Endothelial cell of umbilical vein (primary cell): ENCODE data around the gene KCNH1. TPM values are rescaled to one million over a fixed set of nuclear protein-coding genes. Genes with fewer than 3 reads are reported as not detected.

ENCODE experiments used
- BruUV-seq: library from RNA; stranded (reverse); fragments of 400-500 nt; replicated peaks from 2 replicates; lab custom pipeline; 2021; lab: Mats Ljungman, UMichigan
- CTCF ChIA-PET: fragments of 300-600, 350-600 bp; sonication (Branson Sonifier 250); formaldehyde crosslinking; loops from one replicate; lab custom pipeline; 2021; ENCODE audit warnings: antibody characterized with exemption, inconsistent platforms; lab: Charles Lee
- POLR2A ChIA-PET: fragments of 300-600, 350-600 bp; sonication (Branson Sonifier 250); formaldehyde crosslinking; loops from one replicate; lab custom pipeline; 2021; ENCODE audit warnings: antibody characterized with exemption, inconsistent platforms; lab: Charles Lee
- DNase-seq: peaks from one replicate; pipeline ENCODE4 v3.0.0-alpha.2; 2011; ENCODE audit warnings: low read depth, low spot score
- FAIRE-seq: peaks from 2 replicates; lab custom pipeline; 2011; peaks lifted over from hg19 to GRCh38; lab: Jason Lieb, UNC
- H2AFZ ChIP-seq: 2 replicates; pipeline ENCODE4 v1.6.0; 2012; ENCODE audit warnings: low read depth, low read length, control low read depth, inconsistent platforms
- H3K27ac ChIP-seq: 2 replicates; pipeline ENCODE4 v1.5.1; 2011; ENCODE audit warnings: low read depth, mild to moderate bottlenecking, control low read depth, low read length, moderate library complexity; ENCODE audit not compliant: insufficient read depth
- H3K27me3 ChIP-seq, 2 experiments: 2 replicates each; pipeline versions ENCODE4 v1.6.0 to v1.6.1; 2011; ENCODE audit warnings: low read length in 2 of 2, mixed read lengths in 1 of 2; ENCODE audit not compliant: control insufficient read depth in 2 of 2, insufficient read depth in 2 of 2
- H3K36me3 ChIP-seq, 2 experiments: 2 replicates in 1 of 2; 3 replicates in 1 of 2; pipeline ENCODE4 v1.5.1; 2011; ENCODE audit warnings: low read length in 2 of 2, mild to moderate bottlenecking in 1 of 2, moderate library complexity in 1 of 2; ENCODE audit not compliant: control insufficient read depth in 2 of 2, insufficient read depth in 2 of 2; ENCODE audit errors: extremely low read depth in 1 of 2
- H3K4me1 ChIP-seq: 3 replicates; pipeline ENCODE4 v1.5.1; 2011; ENCODE audit warnings: mild to moderate bottlenecking, low read length; ENCODE audit not compliant: control insufficient read depth, insufficient read depth; ENCODE audit errors: extremely low read depth
- H3K4me2 ChIP-seq: 2 replicates; pipeline ENCODE4 v1.6.1; 2011; ENCODE audit warnings: low read length, control low read depth, mixed read lengths; ENCODE audit not compliant: insufficient read depth
- H3K4me3 ChIP-seq, 3 experiments: fragments of 200-600 bp in 1 of 3; sonication (generic), shearing (Covaris generic) in 1 of 3; replicated peaks in 1 of 3; 2 replicates each; pipeline ENCODE4 v1.5.1; 2011 to 2016; ENCODE audit warnings: control low read depth in 3 of 3, low read length in 3 of 3, mild to moderate bottlenecking in 2 of 3, inconsistent platforms in 1 of 3, low read depth in 1 of 3, moderate library complexity in 1 of 3; ENCODE audit not compliant: insufficient read depth in 1 of 3
- H3K79me2 ChIP-seq: 2 replicates; pipeline ENCODE4 v1.6.0; 2012; ENCODE audit warnings: low read length, inconsistent platforms; ENCODE audit not compliant: control insufficient read depth, insufficient read depth
- H3K9ac ChIP-seq: replicated peaks from 2 replicates; pipeline ENCODE3; 2011; ENCODE audit warnings: low read length, control low read depth; ENCODE audit not compliant: insufficient read depth; ENCODE audit errors: extremely low read depth
- H3K9me1 ChIP-seq: replicated peaks from 3 replicates; pipeline ENCODE4 v1.6.0; 2011; ENCODE audit warnings: mild to moderate bottlenecking, low read length; ENCODE audit not compliant: control insufficient read depth, insufficient read depth; ENCODE audit errors: extremely low read depth
- H3K9me3 ChIP-seq: replicated peaks from 2 replicates; pipeline ENCODE4 v1.5.1; 2012; ENCODE audit warnings: low read length, inconsistent platforms; ENCODE audit not compliant: control insufficient read depth, insufficient read depth
- H4K20me1 ChIP-seq: replicated peaks from 2 replicates; pipeline ENCODE3; 2011; ENCODE audit warnings: mild to moderate bottlenecking, low read length; ENCODE audit not compliant: control insufficient read depth, insufficient read depth; ENCODE audit errors: extremely low read depth
- EZH2 ChIP-seq: IDR thresholded peaks from 2 replicates; pipeline ENCODE4 v1.6.1; 2012; ENCODE audit warnings: borderline replicate concordance, low read depth, mild to moderate bottlenecking, moderate library complexity, low read length, inconsistent platforms; ENCODE audit not compliant: severe bottlenecking
- FOS ChIP-seq: IDR thresholded peaks from 2 replicates; pipeline ENCODE4 v1.6.1; 2011; ENCODE audit warnings: mild to moderate bottlenecking, low read length, moderate library complexity, borderline replicate concordance; ENCODE audit not compliant: insufficient read depth
- GATA2 ChIP-seq: IDR thresholded peaks from 2 replicates; pipeline ENCODE4 v1.7.0; 2011; ENCODE audit warnings: low read depth, mild to moderate bottlenecking, moderate library complexity, mixed read lengths, low read length; ENCODE audit not compliant: insufficient read length, insufficient read depth
- JUN ChIP-seq: IDR thresholded peaks from 2 replicates; pipeline ENCODE4 v1.6.1; 2011; ENCODE audit warnings: borderline replicate concordance, low read depth; ENCODE audit not compliant: insufficient read length, insufficient read depth
- MYC ChIP-seq: IDR thresholded peaks from one replicate; pipeline ENCODE4 v1.6.1; 2011; ENCODE audit warnings: mild to moderate bottlenecking, low read depth, low read length
- POLR2A ChIP-seq: IDR thresholded peaks from 2 replicates; pipeline ENCODE4 v1.6.1; 2012; ENCODE audit warnings: low read depth, mild to moderate bottlenecking, control low read depth, low read length
- POLR2AphosphoS5 ChIP-seq: IDR thresholded peaks from 2 replicates; pipeline ENCODE4 v1.6.1; 2012; ENCODE audit warnings: low read depth, mild to moderate bottlenecking, control low read depth, low read length, moderate library complexity; ENCODE audit not compliant: insufficient read depth
- dilution Hi-C: fragments of 300-500 bp; cut with MboI; formaldehyde crosslinking; loops from one replicate; pipeline ENCODE4 v1.15.0; 2019; ENCODE audit warnings: low sequenced_read_pairs; ENCODE audit not compliant: extremely low pct_ligation_motif_present
- intact Hi-C: fragments of 100-400 bp; cut with micrococcal nuclease; formaldehyde crosslinking; loops from one replicate; pipeline ENCODE4 v1.10.0; 2022
- polyA plus RNA-seq, 4 experiments: library from polyadenylated mRNA; depleted of rRNA in 3 of 4; stranded (reverse) in 3 of 4; unstranded in 1 of 4; fragments of >200 nt; gene quantifications; 2 replicates each; pipeline versions ENCODE4 v1.2.1 to v1.2.3, GENCODE V29; 2011 to 2012; ENCODE audit warnings: missing spikeins in 1 of 4
- total RNA-seq: library from RNA; stranded (reverse); gene quantifications from 2 replicates; pipeline ENCODE4 v1.2.3, GENCODE V29; 2021
- TF ChIP-seq, protein P1 (sequence below): IDR thresholded peaks from 2 replicates; pipeline ENCODE4 v1.6.1; 2011; ENCODE audit not compliant: insufficient read depth, insufficient read length
- TF ChIP-seq, protein P2 (sequence below), 2 donors: IDR thresholded peaks; 1 replicate in 1 of 2; 2 replicates in 1 of 2; pipeline ENCODE4 v1.5.1; 2011; ENCODE audit warnings: low read length in 2 of 2, mild to moderate bottlenecking in 2 of 2, moderate library complexity in 2 of 2, control low read depth in 1 of 2, inconsistent platforms in 1 of 2, low read depth in 1 of 2; ENCODE audit not compliant: insufficient read depth in 1 of 2; ENCODE audit errors: extremely low read depth in 1 of 2

The KCNH1 gene
- total and polyA plus RNA-seq, 2 donors (not counting 3 experiments of a cell fraction or from before 2014, with no cell fraction given), result not detected

GRCh38 chr1:210730023-210730422, 403.9 kb downstream of the KCNH1 start:
- Histone ChIP-seq H3K27me3 (no peaks in the 10 kb centered on the region), H3K4me3 (no peak overlapping the region), H2AFZ (no peak overlapping the region), H3K4me2 (no peak overlapping the region), H3K9me1 (no peaks in the 10 kb centered on the region), H4K20me1 (no peaks in the 10 kb centered on the region), H3K9ac (no peak overlapping the region), H3K36me3 (no peaks in the 10 kb centered on the region), H3K79me2 (no peaks in the 10 kb centered on the region), H3K27ac (no peak overlapping the region), H3K9me3 (peaks cover 2% of the 10 kb centered on the region), H3K4me1 (no peaks in the 10 kb centered on the region)
- TF ChIP-seq, protein P1, sequence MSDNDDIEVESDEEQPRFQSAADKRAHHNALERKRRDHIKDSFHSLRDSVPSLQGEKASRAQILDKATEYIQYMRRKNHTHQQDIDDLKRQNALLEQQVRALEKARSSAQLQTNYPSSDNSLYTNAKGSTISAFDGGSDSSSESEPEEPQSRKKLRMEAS, result no peak
- TF ChIP-seq POLR2A (no peak), EZH2 (no peak), MYC (no peak), JUN (no peak), FOS (no peak), POLR2AphosphoS5 (no peak), GATA2 (no peak)
- TF ChIP-seq, protein P2, sequence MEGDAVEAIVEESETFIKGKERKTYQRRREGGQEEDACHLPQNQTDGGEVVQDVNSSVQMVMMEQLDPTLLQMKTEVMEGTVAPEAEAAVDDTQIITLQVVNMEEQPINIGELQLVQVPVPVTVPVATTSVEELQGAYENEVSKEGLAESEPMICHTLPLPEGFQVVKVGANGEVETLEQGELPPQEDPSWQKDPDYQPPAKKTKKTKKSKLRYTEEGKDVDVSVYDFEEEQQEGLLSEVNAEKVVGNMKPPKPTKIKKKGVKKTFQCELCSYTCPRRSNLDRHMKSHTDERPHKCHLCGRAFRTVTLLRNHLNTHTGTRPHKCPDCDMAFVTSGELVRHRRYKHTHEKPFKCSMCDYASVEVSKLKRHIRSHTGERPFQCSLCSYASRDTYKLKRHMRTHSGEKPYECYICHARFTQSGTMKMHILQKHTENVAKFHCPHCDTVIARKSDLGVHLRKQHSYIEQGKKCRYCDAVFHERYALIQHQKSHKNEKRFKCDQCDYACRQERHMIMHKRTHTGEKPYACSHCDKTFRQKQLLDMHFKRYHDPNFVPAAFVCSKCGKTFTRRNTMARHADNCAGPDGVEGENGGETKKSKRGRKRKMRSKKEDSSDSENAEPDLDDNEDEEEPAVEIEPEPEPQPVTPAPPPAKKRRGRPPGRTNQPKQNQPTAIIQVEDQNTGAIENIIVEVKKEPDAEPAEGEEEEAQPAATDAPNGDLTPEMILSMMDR (IDR thresholded peaks at IDR 0.05; ENCODE audit: extremely low read depth in 1 of 2, insufficient read depth in 1 of 2, low read depth in 1 of 2, low read length in 2 of 2), result no peak
- dilution Hi-C loops, result no loop called here
- ChIA-PET POLR2A (no interaction called here), CTCF (no interaction called here)
- FAIRE-seq (no peak), DNase-seq (no peak)
- no TSS peak for BruUV-seq
- intact Hi-C loops, result no loop called here
